ENCODE data around the gene PKP1.

Gene PKP1

DNA sequence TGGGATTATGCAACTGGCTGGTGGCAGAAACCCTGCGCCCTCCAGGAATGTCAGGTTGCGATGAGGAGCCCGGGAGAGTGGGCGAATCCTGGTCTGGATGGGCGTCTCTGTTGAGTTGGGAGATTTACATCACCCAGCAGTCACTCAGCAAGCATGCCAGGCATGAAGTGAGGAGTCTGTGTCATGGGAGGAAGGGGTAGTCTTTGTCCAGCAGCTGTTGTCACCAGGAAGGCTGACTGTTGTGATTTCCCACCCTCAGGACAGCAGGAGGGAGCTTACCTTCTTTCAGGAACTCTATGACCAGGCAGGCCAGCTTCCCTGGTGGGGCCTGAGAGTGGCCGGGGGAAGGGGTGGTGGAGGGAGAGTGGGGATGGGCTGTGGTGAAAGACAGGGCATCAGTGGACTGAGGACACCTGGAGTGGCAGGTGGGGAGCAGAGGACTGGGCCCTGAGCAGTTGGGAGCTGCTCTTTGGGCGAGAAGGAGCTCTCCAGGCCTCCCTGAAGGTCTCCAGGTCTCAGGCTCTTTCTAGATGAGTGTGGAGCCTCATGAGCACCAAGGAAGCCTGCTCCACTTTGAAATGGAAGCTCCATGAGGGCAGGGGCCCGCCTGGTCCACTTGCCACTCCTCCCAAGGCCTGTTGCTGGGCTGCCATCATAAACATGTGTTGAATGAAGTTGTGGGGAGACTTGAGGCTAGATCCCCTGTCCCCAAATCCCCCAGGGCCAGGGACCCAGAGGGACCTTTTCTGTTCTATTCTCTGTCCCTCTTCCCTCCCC lies 21.3 kb upstream of the PKP1 start:
- no peak for DNase-seq

DNA sequence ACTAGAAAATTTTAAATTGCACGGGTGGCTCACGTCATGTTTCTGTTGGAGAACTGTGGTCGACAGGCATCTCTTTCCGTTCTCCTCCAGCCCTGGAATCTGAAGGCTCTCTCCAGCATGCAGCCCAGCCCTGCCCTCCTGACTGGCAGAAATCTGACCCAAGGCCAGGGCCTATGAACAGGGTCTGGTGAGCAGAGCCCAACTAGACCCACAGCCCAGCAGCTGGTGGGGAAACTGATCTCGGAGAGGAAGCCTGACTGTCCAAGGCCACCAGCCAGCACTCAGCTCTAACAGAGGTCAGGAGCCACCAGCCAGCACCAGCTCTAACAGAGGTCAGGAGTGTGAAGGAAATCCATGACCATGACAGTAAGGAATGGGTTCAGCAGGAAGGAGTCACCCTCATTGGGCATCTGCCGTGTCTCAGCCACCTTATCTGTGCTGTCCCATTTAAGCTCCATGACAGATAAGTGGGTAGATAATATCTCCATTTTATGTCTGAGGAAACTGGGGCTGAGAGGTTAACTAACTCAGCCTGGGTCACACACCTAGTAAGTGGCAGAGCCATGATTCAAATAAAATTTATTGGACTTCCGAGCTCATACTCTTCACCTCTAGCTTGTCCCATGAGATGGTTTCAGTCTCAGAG lies 20.2 kb upstream of the PKP1 start:
- no peak for DNase-seq

GRCh38 chr1:201264072-201264471 lies 19.2 kb upstream of the PKP1 start:
- no peak for DNase-seq

- no peak for DNase-seq
These were observed 18.8 kb upstream of the PKP1 start for GRCh38 chr1:201264554-201264953.

DNA sequence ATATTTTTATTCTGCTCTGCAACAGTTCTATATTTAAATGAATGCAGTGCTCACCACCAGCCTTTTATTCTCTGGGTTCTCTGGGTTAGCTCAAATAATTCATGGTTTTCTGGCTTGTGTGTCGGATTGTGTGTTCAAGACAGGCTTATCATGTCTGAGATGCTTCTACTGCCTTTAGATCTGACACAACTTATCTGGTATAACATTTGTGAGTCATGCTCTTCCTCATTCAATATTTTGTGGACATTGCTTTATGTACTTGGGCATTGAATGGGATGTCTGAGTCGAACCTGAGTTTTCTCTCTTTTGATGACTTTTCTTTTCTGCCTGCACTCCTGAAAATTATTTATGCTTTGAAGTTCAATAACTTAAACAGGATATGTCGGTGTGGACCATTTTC lies 17.6 kb upstream of the PKP1 start:
- no peak for DNase-seq

GRCh38 chr1:201266276-201266675 lies 17.0 kb upstream of the PKP1 start:
- no peak for DNase-seq

GRCh38 chr1:201266774-201267173 lies 16.5 kb upstream of the PKP1 start:
- no peak for DNase-seq

DNA sequence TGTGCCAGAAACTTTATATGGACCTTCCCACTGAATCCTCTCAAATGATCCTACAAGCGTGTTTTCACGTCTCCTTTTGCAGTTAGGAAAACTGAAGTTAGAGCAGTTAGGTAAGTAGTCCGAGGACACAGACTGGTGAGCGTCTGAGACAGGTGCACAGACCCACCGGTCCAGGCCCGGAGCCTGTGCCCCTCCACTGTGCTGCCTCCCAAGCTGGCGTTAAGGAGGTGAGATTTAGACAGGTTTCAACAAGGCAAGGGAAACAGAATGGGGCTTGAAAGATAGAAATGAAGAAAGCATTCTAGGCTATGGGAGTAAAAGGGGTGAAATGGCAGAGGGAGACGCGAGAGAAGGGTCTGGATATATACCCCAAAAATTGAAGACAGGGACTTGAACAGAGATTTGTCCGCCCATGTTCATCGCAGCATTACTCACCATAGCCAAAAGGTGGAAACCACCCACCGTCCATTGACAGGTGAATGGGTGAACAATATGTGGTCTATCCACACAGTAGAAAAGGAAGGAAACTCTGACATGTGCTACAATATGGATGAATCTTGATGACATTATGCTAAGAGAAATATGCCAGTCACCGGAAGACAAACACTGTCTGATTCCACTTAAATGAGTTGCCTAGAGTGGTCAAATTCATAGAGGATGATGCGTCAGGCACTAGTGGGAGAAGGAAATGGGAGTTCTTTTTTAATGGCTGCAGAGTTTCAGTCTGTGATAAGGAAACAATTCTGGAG lies 15.7 kb upstream of the PKP1 start:
- no peak for DNase-seq

GRCh38 chr1:201268604-201269151 lies 14.6 kb upstream of the PKP1 start:
- no peak for DNase-seq

DNA sequence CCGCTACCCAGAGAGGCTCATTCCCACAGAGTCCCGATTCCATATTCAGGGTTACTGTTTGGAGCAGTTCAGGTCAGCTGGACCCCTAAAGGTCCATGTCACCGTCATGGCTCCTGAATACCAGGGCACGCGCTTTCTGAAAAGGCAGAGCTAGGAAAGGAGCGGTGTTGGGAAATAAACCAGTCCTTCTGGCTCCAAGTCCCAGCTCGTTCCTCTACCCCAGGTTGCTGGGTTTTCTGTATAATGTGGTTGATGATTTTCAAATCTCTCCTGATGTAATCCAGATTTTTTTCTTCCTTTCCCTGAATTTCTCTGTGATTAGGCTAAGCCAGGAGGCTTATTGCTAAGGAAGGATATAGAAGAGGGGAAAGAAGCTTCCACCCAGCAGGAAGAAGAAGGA lies 14.0 kb upstream of the PKP1 start:
- DNase-seq = no peak

DNA sequence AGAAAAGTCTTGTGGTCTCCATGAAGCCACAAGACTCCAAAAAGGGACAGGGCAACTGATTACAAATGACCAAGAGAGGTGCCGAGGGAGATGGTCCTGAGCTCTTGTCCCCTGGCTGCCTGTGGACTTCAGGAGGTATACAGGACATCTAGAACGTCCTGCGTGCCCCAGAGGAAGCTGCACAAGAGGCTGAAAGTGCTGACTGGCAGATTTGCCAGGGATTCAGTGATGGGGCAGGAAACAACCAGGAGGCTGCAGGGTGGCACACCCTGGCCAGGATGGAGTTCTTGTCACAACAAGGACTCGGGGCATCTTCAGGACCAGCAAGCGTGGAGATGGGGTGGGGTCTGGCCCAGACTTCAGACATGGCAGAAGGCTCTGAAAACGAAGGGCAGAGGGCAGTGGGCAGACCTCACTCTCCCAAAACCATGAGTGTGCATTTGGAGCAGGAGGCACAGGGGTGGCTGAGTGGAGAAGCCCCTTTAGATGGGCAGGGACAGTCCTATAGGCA lies 13.4 kb upstream of the PKP1 start:
- no peak for DNase-seq

- no peak for DNase-seq
These were observed 12.5 kb upstream of the PKP1 start for GRCh38 chr1:201270616-201271390.

- DNase-seq = no peak
These were observed 10.5 kb upstream of the PKP1 start for GRCh38 chr1:201272799-201273198.

GRCh38 chr1:201274616-201275252 lies 8.6 kb upstream of the PKP1 start:
- DNase-seq = no peak

DNA sequence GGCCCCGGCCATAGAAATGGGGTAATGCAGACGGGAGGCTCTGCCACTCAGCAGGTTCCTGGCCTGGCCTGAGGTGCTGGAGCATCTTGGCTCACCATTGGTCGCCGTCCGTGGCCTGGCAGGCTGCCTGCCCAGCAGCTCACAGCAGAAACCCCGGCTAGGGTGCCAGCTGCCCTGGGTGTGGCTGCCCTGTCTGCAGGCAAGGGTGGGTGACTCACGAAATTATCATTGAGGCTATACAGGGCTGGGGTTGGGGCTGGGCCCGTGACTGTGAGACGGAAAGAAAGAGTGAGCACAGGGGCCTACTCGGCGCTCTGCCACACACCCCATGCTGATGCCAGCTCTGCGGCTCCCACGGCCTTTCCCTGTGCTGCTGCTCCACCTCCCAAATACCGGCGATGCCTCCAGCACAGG lies 8.0 kb upstream of the PKP1 start:
- DNase-seq = no peak

- DNase-seq = no peak
These were observed 6.4 kb upstream of the PKP1 start for GRCh38 chr1:201276891-201277290.

DNA sequence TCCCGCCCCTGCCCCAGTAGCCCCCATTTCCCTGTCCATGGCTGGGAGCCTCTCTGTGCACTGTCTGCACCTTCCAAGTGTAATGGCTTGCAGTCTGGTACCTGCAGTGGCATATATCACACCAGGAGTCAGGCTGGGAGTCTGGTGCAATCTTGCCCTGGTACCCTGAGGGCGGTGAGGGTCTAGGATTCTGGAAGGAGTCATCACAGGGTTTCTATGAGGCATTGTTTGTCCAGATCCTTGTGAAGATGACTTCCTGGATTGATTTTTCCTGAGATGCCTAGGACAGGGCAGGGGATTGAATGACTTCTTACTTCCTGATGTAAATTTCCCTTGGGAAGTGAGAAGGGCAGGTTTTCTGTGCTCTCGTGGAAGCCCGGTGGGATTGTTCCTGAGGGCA lies 5.9 kb upstream of the PKP1 start:
- no peak for DNase-seq

GRCh38 chr1:201279313-201279712 lies 4.0 kb upstream of the PKP1 start:
- DNase-seq = no peak

DNA sequence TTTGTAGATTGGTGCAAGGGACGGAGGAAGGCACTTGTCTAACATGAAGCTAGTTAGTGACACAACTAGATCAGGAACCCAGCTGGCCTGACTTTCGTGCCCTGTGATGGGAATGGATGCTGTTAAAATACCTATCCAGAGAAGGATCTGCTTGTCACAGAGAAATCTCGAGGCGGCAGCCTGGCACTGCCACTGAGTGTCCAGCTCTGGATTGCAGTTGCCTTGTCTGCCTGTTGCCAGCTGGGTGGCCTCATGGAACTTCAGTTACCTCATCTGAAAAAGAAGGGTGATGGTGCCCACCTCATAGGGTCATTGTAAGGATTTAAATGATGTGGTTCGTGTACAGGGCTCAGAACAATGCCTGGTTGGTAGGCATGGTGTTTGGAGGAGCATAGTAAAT lies 2.4 kb upstream of the PKP1 start:
- DNase-seq = no peak

DNA sequence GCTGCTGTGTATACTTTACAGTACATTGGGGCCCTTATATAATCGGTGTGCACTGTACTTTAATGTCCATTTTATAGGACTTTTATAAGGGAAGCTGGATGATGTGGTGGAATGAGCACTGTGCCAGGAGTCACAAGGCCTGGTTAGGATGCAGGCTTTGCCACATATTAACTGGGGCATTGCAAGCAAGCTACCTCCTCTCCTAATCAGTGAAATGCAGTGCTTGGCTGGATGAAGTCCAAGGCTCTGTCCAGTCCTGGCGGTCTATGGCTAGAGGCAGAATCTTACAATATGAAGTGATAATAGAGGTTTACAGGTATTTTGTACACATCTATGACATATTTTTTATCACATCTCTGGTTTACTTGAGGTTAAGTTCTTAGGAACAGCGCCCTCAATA lies 1.7 kb upstream of the PKP1 start:
- no peak for DNase-seq

- no peak for DNase-seq
These were observed 1.1 kb upstream of the PKP1 start for GRCh38 chr1:201282216-201282615.
